ENCODE results near the gene MINDY4B.

MINDY4B gene

GRCh38 chr3:150844484-150844883 lies 60.8 kb downstream of the MINDY4B start:
- DNase-seq (no peak), ATAC-seq (no peak)

- ATAC-seq (no peak), DNase-seq (no peak)
Observed at GRCh38 chr3:150843241-150843640, 62.0 kb downstream of the MINDY4B start.

- ATAC-seq (peak; percentile 23), DNase-seq (no peak)
Observed at GRCh38 chr3:150840802-150841515, 64.3 kb downstream of the MINDY4B start.

GRCh38 chr3:150830745-150831144 lies 74.5 kb downstream of the MINDY4B start:
- ATAC-seq: no peak
- DNase-seq: no peak

- DNase-seq (no peak), ATAC-seq (no peak)
Observed at GRCh38 chr3:150830094-150830681, 75.1 kb downstream of the MINDY4B start.

GRCh38 chr3:150829408-150829807 lies 75.8 kb downstream of the MINDY4B start:
- DNase-seq (no peak), ATAC-seq (no peak)

- ATAC-seq (no peak), DNase-seq (no peak)
Observed at GRCh38 chr3:150828997-150829396, 76.2 kb downstream of the MINDY4B start.

GRCh38 chr3:150828261-150828660 lies 77.0 kb downstream of the MINDY4B start:
- no peak for ATAC-seq
- no peak for DNase-seq

- ATAC-seq: no peak
- DNase-seq: no peak
Observed at GRCh38 chr3:150826466-150827282, 78.6 kb downstream of the MINDY4B start.

- DNase-seq (no peak), ATAC-seq (no peak)
Observed at GRCh38 chr3:150825916-150826377, 79.3 kb downstream of the MINDY4B start.

- DNase-seq (no peak), ATAC-seq (no peak)
Observed at GRCh38 chr3:150825192-150825915, 79.9 kb downstream of the MINDY4B start.

- no peak for DNase-seq
- no peak for ATAC-seq
Observed at GRCh38 chr3:150823277-150823676, 82.0 kb downstream of the MINDY4B start.

GRCh38 chr3:150822636-150823035 lies 82.6 kb downstream of the MINDY4B start:
- no peak for DNase-seq
- ATAC-seq: no peak
